ENCODE data around the gene ZSCAN20.

ZSCAN20 gene

DNA sequence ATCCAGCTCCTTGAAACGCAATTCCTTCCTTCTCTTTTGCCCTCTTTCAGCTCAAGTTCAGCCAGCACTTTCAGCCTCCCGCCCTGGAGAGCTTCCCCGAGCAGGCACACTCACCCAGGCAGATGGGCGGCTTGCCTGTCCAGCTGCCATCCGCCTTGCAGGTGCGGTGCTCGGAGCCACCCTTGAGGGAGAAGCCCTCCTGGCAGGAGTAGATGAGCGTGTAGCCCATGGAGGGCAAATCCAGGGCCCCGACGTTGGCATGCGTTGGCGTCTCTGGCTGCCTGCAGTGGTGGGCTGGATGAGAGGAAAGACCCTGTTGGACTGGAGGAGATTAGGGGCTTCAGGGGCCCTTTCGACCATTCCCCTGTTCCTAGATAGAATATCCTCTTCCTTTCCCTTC lies 60.5 kb downstream of the ZSCAN20 start:
- no peaks in the 10 kb centered on the region for H4K20me1 ChIP-seq (ENCODE audit: low read depth, low read length)
- no peaks in the 10 kb centered on the region for H3K27me3 ChIP-seq (ENCODE audit: low read length)

DNA sequence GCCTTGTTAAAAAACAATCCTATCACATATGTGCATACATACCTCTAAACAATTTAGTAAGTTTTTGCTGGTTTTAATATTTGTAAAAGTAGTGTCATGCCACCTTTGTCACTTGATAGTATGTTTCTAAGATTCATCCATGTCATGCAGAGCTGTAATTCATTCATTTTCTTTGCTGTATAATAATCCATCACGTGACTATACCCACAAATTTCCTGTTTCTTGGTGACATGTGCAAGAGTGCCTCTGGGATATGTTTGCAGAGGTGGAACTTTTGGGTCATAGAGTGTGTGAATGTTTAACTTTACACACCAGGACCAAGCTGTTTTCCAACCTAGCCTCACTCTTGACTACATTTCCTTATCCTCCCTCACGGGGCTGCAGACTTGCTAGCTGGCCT lies 62.9 kb downstream of the ZSCAN20 start:
- Histone ChIP-seq H2AFZ (ENCODE audit: low read depth, low read length, severe bottlenecking) (no peak overlapping the region), H3F3A (ENCODE audit: insufficient read depth) (no peaks in the 10 kb centered on the region), H3K4me2 (ENCODE audit: low read depth, low read length, poor library complexity, severe bottlenecking) (no peak overlapping the region), H4K20me1 (ENCODE audit: low read depth, low read length) (no peaks in the 10 kb centered on the region), H3K9me3 (ENCODE audit: insufficient read depth, low read length) (no peaks in the 10 kb centered on the region), H3K27ac (ENCODE audit: low read depth, low read length) (no peak overlapping the region), H3K27me3 (ENCODE audit: low read length) (no peaks in the 10 kb centered on the region), H3K4me3 (ENCODE audit: insufficient read depth, low read length, poor library complexity, severe bottlenecking) (no peak overlapping the region), H3K9me2 (replicated peaks; ENCODE audit: insufficient read depth, low read length) (no peaks in the 10 kb centered on the region), H3K79me2 (ENCODE audit: insufficient read depth, low read length) (no peaks in the 10 kb centered on the region), H3K9ac (ENCODE audit: low read length) (no peak overlapping the region), H3K36me3 (ENCODE audit: low read length) (no peaks in the 10 kb centered on the region)
- no peak for TF ChIP-seq EZH2phosphoT487 (conservative IDR thresholded peaks at IDR 0.05; ENCODE audit: low read length)
- TF ChIP-seq, protein P1, sequence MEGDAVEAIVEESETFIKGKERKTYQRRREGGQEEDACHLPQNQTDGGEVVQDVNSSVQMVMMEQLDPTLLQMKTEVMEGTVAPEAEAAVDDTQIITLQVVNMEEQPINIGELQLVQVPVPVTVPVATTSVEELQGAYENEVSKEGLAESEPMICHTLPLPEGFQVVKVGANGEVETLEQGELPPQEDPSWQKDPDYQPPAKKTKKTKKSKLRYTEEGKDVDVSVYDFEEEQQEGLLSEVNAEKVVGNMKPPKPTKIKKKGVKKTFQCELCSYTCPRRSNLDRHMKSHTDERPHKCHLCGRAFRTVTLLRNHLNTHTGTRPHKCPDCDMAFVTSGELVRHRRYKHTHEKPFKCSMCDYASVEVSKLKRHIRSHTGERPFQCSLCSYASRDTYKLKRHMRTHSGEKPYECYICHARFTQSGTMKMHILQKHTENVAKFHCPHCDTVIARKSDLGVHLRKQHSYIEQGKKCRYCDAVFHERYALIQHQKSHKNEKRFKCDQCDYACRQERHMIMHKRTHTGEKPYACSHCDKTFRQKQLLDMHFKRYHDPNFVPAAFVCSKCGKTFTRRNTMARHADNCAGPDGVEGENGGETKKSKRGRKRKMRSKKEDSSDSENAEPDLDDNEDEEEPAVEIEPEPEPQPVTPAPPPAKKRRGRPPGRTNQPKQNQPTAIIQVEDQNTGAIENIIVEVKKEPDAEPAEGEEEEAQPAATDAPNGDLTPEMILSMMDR (IDR thresholded peaks at IDR 0.05; ENCODE audit: insufficient read depth, low read length, poor library complexity, severe bottlenecking) = no peak

More for the DNA sequence above, 60.5 kb downstream of the ZSCAN20 start:
- Histone ChIP-seq H3K36me3 (ENCODE audit: low read length) (no peaks in the 10 kb centered on the region), H3K4me2 (ENCODE audit: low read depth, low read length, poor library complexity, severe bottlenecking) (no peak overlapping the region), H3K4me3 (ENCODE audit: insufficient read depth, low read length, poor library complexity, severe bottlenecking) (no peak overlapping the region), H3K9ac (ENCODE audit: low read length) (no peak overlapping the region), H2AFZ (ENCODE audit: low read depth, low read length, severe bottlenecking) (no peak overlapping the region), H3F3A (ENCODE audit: insufficient read depth) (no peaks in the 10 kb centered on the region), H3K27ac (ENCODE audit: low read depth, low read length) (no peak overlapping the region), H3K9me3 (ENCODE audit: insufficient read depth, low read length) (no peaks in the 10 kb centered on the region), H3K79me2 (ENCODE audit: insufficient read depth, low read length) (no peaks in the 10 kb centered on the region), H3K9me2 (replicated peaks; ENCODE audit: insufficient read depth, low read length) (no peaks in the 10 kb centered on the region)
- TF ChIP-seq, protein P1 (IDR thresholded peaks at IDR 0.05; ENCODE audit: insufficient read depth, low read length, poor library complexity, severe bottlenecking) = no peak

DNA sequence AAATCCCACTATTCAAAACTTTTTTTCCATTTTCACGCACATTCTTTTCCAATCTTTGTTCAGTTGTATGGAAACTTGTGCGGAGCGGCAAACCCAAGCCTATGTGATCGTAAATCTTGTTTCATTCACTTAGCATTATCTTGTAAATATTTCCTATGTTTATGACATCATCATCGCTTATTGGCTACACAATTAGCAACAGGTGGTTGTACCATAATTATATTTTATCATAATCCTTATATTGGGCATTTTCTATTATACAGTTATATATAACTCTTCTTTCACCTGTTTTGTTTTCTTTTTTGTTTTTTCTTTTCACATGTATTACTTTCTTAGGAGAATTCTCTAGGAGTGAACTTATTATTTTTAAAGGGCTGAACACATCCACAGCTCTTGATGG lies 65.4 kb downstream of the ZSCAN20 start:
- Histone ChIP-seq H4K20me1 (ENCODE audit: low read depth, low read length) (no peaks in the 10 kb centered on the region), H3K36me3 (ENCODE audit: low read length) (no peaks in the 10 kb centered on the region), H3K27ac (ENCODE audit: low read depth, low read length) (no peak overlapping the region), H3K9ac (ENCODE audit: low read length) (no peak overlapping the region), H2AFZ (ENCODE audit: low read depth, low read length, severe bottlenecking) (no peak overlapping the region), H3K9me3 (ENCODE audit: insufficient read depth, low read length) (no peaks in the 10 kb centered on the region), H3K27me3 (ENCODE audit: low read length) (no peaks in the 10 kb centered on the region), H3K9me2 (replicated peaks; ENCODE audit: insufficient read depth, low read length) (no peaks in the 10 kb centered on the region), H3K4me2 (ENCODE audit: low read depth, low read length, poor library complexity, severe bottlenecking) (no peak overlapping the region), H3F3A (ENCODE audit: insufficient read depth) (no peaks in the 10 kb centered on the region), H3K79me2 (ENCODE audit: insufficient read depth, low read length) (no peaks in the 10 kb centered on the region), H3K4me3 (ENCODE audit: insufficient read depth, low read length, poor library complexity, severe bottlenecking) (no peak overlapping the region)
- no peak for TF ChIP-seq EZH2phosphoT487 (conservative IDR thresholded peaks at IDR 0.05; ENCODE audit: low read length)
- TF ChIP-seq, protein P1 (IDR thresholded peaks at IDR 0.05; ENCODE audit: insufficient read depth, low read length, poor library complexity, severe bottlenecking) = no peak

DNA sequence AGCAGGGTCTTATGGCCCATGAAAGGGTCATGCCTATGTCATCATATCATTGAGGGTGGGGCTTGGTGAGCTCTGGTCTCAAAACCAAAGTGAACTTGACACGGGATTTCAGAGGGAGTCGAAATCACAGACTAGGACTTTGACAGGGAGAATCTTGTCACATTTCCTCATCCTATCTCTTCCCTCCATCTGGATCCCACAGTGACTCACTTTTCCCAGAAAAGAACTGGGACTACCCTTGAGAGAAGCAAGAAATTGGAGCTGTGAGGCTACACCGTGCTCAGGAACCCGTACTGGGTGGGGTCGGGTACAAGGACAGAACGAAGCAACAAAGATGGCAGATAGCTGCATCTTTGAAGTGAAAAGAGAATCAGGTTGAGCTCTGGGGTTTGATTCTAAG lies 69.5 kb downstream of the ZSCAN20 start:
- no peak overlapping the region for H3K4me2 ChIP-seq (ENCODE audit: low read depth, low read length, poor library complexity, severe bottlenecking)
- no peaks in the 10 kb centered on the region for H3K9me3 ChIP-seq (ENCODE audit: insufficient read depth, low read length)
- no peaks in the 10 kb centered on the region for H3K9me2 ChIP-seq (replicated peaks; ENCODE audit: insufficient read depth, low read length)
- H3F3A ChIP-seq (ENCODE audit: insufficient read depth) = no peaks in the 10 kb centered on the region
- H4K20me1 ChIP-seq (ENCODE audit: low read depth, low read length) = no peaks in the 10 kb centered on the region
- no peaks in the 10 kb centered on the region for H3K79me2 ChIP-seq (ENCODE audit: insufficient read depth, low read length)
- H3K9ac ChIP-seq (ENCODE audit: low read length) = no peak overlapping the region
- H3K27me3 ChIP-seq (ENCODE audit: low read length) = no peaks in the 10 kb centered on the region
- no peak overlapping the region for H3K27ac ChIP-seq (ENCODE audit: low read depth, low read length)
- H3K4me3 ChIP-seq (ENCODE audit: insufficient read depth, low read length, poor library complexity, severe bottlenecking) = no peak overlapping the region
- H2AFZ ChIP-seq (ENCODE audit: low read depth, low read length, severe bottlenecking) = no peak overlapping the region
- H3K36me3 ChIP-seq (ENCODE audit: low read length) = no peaks in the 10 kb centered on the region
- no peak for TF ChIP-seq EZH2phosphoT487 (conservative IDR thresholded peaks at IDR 0.05; ENCODE audit: low read length)
- TF ChIP-seq, protein P1 (IDR thresholded peaks at IDR 0.05; ENCODE audit: insufficient read depth, low read length, poor library complexity, severe bottlenecking) = no peak

Measured in SU-DHL-6 (cell line).